Peyer's patch (tissue), 4 donors: ENCODE data around the gene WASL. TPM values are rescaled to one million over a fixed set of nuclear protein-coding genes. Genes with fewer than 3 reads are reported as not detected.

Experiments used
- DNase-seq, 3 donors: peaks; one replicate each; pipeline ENCODE4 v3.0.0-alpha.2; 2017 to 2019
- H3K27ac ChIP-seq, 4 donors: fragments of 200-600 bp; sonication (generic); one replicate each; pipeline ENCODE4 v1.5.1; 2016 to 2019
- H3K27me3 ChIP-seq, 2 donors: fragments of 200-600 bp; sonication (generic); one replicate each; pipeline ENCODE4 v1.5.1; 2019
- H3K36me3 ChIP-seq, 3 donors: fragments of 200-600 bp; sonication (generic); one replicate each; pipeline ENCODE4 v1.5.1; 2016 to 2019
- H3K4me1 ChIP-seq, 4 donors: fragments of 200-600 bp; sonication (generic); one replicate each; pipeline ENCODE4 v1.5.1; 2016 to 2019
- H3K4me3 ChIP-seq, 4 donors: fragments of 200-600 bp; sonication (generic); 1 replicate in 3 of 4; 2 replicates in 1 of 4; pipeline ENCODE4 v1.5.1; 2016 to 2019; ENCODE audit warnings: mild to moderate bottlenecking in 1 of 4
- H3K9me3 ChIP-seq, 4 donors: fragments of 200-600 bp; sonication (generic); one replicate each; pipeline ENCODE4 v1.5.1; 2016 to 2019; ENCODE audit warnings: mild to moderate bottlenecking in 1 of 4
- POLR2A ChIP-seq, 2 donors: fragments of 450-650 bp; IDR thresholded peaks; one replicate each; pipeline ENCODE4 v1.5.1; 2017; ENCODE audit warnings: antibody characterized with exemption in 2 of 2, mild to moderate bottlenecking in 2 of 2, moderate library complexity in 2 of 2
- total RNA-seq, 4 donors: library from RNA; depleted of rRNA; stranded (reverse); fragments of >200 nt; gene quantifications; one replicate each; pipeline ENCODE4 v1.1.0, GENCODE V29; 2016
- TF ChIP-seq, protein P1 (sequence below), 6 experiments: fragments of 450-650 bp in 4 of 6; fragments of 200-600 bp in 2 of 6; sonication (generic) in 1 of 6; IDR thresholded peaks; one replicate each; pipeline ENCODE4 v1.5.1; 2017 to 2019; ENCODE audit warnings: antibody characterized with exemption in 6 of 6, mild to moderate bottlenecking in 3 of 6, moderate library complexity in 1 of 6

WASL gene
- total RNA-seq, 4 donors from 2014 or later = 33.8 to 60.2 (median 51.5) TPM

DNA sequence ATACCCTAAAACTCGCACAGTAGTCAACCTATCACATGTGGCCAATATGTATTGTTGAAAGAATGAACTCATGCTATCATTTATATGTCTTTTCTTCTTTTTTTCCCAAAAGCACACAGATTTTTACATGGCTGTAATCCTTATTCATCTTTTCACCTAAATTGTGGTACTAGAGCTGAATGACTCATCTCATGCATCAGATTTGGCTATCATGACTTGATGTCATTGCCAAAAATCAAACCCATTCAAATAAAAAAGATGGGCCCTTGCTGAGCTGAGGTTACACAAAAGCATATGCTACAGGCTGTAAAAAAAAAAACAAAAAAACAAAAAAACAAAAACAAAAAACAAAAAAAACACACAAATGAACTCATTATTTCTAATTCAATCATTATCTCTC lies 96.4 kb downstream of the WASL start:
- Histone ChIP-seq H3K4me3 (no peak overlapping the region), H3K27ac (no peak overlapping the region), H3K27me3 (no peaks in the 10 kb centered on the region), H3K9me3 (no peaks in the 10 kb centered on the region), H3K36me3 (no peaks in the 10 kb centered on the region), H3K4me1 (no peaks in the 10 kb centered on the region)
- DNase-seq = no peak
- no peak for TF ChIP-seq POLR2A (IDR thresholded peaks at IDR 0.05)
- TF ChIP-seq, protein P1, sequence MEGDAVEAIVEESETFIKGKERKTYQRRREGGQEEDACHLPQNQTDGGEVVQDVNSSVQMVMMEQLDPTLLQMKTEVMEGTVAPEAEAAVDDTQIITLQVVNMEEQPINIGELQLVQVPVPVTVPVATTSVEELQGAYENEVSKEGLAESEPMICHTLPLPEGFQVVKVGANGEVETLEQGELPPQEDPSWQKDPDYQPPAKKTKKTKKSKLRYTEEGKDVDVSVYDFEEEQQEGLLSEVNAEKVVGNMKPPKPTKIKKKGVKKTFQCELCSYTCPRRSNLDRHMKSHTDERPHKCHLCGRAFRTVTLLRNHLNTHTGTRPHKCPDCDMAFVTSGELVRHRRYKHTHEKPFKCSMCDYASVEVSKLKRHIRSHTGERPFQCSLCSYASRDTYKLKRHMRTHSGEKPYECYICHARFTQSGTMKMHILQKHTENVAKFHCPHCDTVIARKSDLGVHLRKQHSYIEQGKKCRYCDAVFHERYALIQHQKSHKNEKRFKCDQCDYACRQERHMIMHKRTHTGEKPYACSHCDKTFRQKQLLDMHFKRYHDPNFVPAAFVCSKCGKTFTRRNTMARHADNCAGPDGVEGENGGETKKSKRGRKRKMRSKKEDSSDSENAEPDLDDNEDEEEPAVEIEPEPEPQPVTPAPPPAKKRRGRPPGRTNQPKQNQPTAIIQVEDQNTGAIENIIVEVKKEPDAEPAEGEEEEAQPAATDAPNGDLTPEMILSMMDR (IDR thresholded peaks at IDR 0.05) = no peak

DNA sequence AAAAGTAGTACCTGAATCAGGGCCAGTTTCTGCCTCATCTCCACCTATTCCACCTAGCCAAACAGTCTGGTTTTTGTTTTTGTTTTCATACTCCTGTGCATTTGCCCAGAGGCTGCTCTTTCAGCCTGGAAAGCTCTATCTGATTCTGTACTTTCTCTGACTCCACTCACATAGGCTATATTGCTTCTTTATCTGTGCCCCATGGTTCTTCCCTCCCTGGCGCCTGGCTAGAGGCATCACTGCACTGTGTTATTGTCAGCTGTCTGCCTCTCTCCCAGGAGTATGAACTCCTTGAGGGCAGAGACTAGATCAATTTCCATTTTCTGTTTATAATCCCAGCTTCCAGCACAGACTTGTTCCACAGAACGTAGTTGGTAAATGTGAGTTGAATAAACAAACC lies 98.2 kb downstream of the WASL start:
- Histone ChIP-seq H3K27me3 (no peaks in the 10 kb centered on the region), H3K9me3 (no peaks in the 10 kb centered on the region), H3K27ac (no peak overlapping the region), H3K4me3 (no peak overlapping the region), H3K36me3 (no peaks in the 10 kb centered on the region), H3K4me1 (no peaks in the 10 kb centered on the region)
- TF ChIP-seq POLR2A (IDR thresholded peaks at IDR 0.05) = no peak
- TF ChIP-seq, protein P1 (IDR thresholded peaks at IDR 0.05) = no peak
- DNase-seq = no peak

DNA sequence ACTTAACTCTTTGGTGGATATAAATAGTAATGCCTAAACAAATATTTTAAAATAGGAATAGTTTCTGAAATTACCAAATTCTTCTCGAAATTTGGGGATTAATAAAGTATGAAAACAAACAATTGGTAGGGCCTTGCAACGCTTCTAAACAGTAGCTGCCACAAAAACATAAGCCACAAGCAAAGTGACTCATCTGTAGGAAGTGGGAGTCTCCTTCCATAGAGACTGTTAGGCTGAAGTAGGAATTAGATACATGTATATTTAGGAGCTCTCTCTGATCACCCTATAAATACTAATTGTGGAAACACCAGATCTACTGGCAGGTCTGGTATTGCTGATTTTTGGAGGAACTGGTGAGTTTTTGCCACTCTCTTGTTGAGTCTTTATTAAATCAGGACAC lies 98.8 kb downstream of the WASL start:
- H3K27ac ChIP-seq = no peak overlapping the region
- no peaks in the 10 kb centered on the region for H3K36me3 ChIP-seq
- no peaks in the 10 kb centered on the region for H3K4me1 ChIP-seq
- H3K4me3 ChIP-seq = no peak overlapping the region
- no peaks in the 10 kb centered on the region for H3K9me3 ChIP-seq
- TF ChIP-seq POLR2A (IDR thresholded peaks at IDR 0.05) = no peak
- TF ChIP-seq, protein P1 (IDR thresholded peaks at IDR 0.05) = no peak
- H3K27me3 ChIP-seq = no peaks in the 10 kb centered on the region
- no peak for DNase-seq

DNA sequence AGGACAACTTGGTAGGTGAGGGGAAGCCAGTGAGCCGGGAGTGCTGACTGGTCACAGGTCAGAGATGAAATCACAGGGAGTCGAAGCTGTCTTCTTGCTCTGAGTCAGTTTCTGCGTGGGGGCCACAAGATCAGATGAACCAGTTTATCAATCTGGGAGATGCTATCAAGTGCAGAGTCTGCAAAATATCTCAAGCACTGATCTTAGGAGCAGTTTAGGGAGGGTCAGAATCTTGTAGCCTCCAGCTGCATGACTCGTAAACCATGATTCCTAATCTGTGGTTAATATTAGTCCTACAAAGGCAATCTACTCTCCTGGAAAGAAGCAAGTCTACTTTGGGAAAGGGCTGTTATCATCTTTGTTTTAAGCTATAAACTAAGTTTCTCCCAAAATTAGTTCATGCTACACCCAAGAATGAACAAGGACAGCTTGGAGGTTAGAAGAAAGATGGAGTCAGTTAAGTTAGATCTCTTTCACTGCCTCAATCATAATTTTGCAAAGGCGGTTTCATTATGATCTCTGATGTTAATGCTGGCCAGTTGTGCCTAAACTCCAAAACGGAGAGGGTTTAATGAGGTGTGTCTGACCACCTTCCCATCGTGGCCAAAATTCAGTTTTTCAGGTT lies 101.6 kb downstream of the WASL start:
- no peaks in the 10 kb centered on the region for H3K36me3 ChIP-seq
- H3K4me3 ChIP-seq = no peak overlapping the region
- no peaks in the 10 kb centered on the region for H3K9me3 ChIP-seq
- H3K27ac ChIP-seq = no peak overlapping the region
- no peak for TF ChIP-seq POLR2A (IDR thresholded peaks at IDR 0.05)
- no peak for DNase-seq
- H3K4me1 ChIP-seq = peaks cover 0 to 9% (median 0%) of the 10 kb centered on the region in 4 donors
- no peaks in the 10 kb centered on the region for H3K27me3 ChIP-seq

DNA sequence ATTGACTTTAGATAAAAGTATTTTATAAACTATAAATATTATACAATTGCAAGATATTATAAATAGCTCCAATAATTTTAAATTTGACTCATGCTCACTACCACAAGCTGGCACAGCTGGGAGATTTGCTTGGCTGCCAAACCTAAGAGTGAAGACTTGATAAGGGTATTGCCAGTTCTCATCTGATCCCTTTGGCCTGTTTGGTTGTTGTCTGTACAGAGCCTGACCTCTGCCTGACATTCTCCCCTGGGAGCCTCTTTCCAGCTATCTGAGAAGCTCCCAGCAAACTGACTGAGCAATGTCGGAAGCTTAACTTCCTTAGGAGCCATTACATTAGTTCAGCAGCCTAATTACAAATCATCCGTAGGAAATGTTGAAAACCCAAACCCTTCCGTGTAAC lies 103.3 kb downstream of the WASL start:
- H3K4me3 ChIP-seq = no peak overlapping the region
- no peak for TF ChIP-seq POLR2A (IDR thresholded peaks at IDR 0.05)
- TF ChIP-seq, protein P1 (IDR thresholded peaks at IDR 0.05) = no peak
- H3K9me3 ChIP-seq = no peaks in the 10 kb centered on the region
- H3K27ac ChIP-seq = no peak overlapping the region
- DNase-seq = no peak
- no peaks in the 10 kb centered on the region for H3K27me3 ChIP-seq
- no peaks in the 10 kb centered on the region for H3K36me3 ChIP-seq
- H3K4me1 ChIP-seq = peaks cover 0 to 9% (median 0%) of the 10 kb centered on the region in 4 donors

DNA sequence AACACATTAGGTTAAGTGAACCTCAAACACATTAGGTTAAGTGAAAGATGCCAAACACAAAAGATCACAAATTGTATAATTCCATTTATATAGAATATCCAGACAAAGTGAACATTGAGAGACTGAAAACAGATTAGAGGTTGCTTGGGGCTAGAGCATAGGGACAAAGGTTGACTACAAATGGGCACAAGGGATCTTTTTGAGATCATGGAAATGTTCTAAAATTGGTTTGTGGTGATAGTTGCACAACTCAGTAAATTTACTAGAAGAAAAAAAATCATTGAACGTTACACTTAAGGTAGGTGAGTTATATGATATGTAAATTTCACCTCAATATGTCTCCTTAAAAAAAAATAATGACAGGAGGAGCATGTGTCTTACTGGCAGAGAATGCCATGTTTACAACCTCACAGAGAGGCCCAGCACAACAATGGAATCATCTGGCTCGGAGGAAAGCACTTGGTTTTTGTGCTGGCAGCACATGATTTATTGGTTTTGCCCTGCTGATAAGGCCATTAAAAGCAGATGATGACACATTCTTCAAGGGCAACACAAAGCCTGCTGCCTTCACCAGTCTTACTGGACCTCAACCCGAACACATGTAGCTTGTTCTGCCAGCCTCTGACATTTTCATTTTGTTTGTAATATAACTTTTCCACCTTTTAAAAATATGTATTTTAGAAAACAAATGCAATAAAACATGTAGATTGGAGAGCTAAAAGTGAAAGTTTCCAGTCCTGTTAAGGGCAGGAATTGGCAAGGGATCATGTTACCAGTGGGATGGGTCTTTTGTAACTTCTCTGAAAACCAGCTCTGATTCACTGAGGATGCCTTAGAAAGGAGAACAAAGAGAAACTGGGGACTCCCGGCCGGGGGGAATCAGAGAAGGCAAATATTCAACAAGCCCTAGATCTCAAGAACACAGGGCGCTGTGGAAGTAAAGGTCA lies 105.0 kb downstream of the WASL start:
- peak in 1 of 3 donors; percentile 48 for DNase-seq
- H3K9me3 ChIP-seq = no peaks in the 10 kb centered on the region
- no peak overlapping the region for H3K27ac ChIP-seq
- no peaks in the 10 kb centered on the region for H3K27me3 ChIP-seq
- TF ChIP-seq, protein P1 (IDR thresholded peaks at IDR 0.05) = no peak
- TF ChIP-seq POLR2A (IDR thresholded peaks at IDR 0.05) = no peak
- H3K4me1 ChIP-seq = peaks cover 0 to 9% (median 0%) of the 10 kb centered on the region in 4 donors
- no peak overlapping the region for H3K4me3 ChIP-seq
- no peaks in the 10 kb centered on the region for H3K36me3 ChIP-seq
